IMR-90 (cell line): ENCODE results near the gene UNC13C. TPM values are rescaled to one million over a fixed set of nuclear protein-coding genes. Genes with fewer than 3 reads are reported as not detected.

Experiments
- ATAC-seq: fragments of 200-7000 bp; cut with Tn5 transposase; 2 replicates; pipeline ENCODE4 v1.9.1; 2020; ENCODE audit warnings: low read depth, mild to moderate bottlenecking, moderate library complexity
- BruUV-seq: library from RNA; stranded (reverse); fragments of 400-500 nt; replicated peaks from 2 replicates; lab custom pipeline; 2021; lab: Mats Ljungman, UMichigan
- CTCF ChIA-PET: fragments of 300-600 bp; formaldehyde crosslinking; extraction: SDS; loops from one replicate; lab custom pipeline; 2021; ENCODE audit warnings: antibody characterized with exemption; lab: Yijun Ruan, JAX
- POLR2A ChIA-PET: fragments of 300-600 bp; sonication (Branson Sonifier 250); formaldehyde crosslinking; loops from one replicate; lab custom pipeline; 2022; ENCODE audit warnings: antibody characterized with exemption; ENCODE audit not compliant: unreplicated experiment; lab: Charles Lee
- DNase-seq: peaks from one replicate; pipeline ENCODE4 v3.0.0; 2013
- H2AFZ ChIP-seq: replicated peaks from 2 replicates; pipeline ENCODE3; 2013; ENCODE audit warnings: low read length, mild to moderate bottlenecking; ENCODE audit not compliant: poor library complexity
- H2AK5ac ChIP-seq: 2 replicates; pipeline ENCODE4 v1.6.1; 2013; ENCODE audit warnings: low read depth, low read length, inconsistent platforms
- H2AK9ac ChIP-seq: replicated peaks from 2 replicates; pipeline ENCODE3; 2013; ENCODE audit warnings: mild to moderate bottlenecking, low read depth, low read length, moderate library complexity; ENCODE audit not compliant: poor library complexity
- H2BK120ac ChIP-seq: 2 replicates; pipeline ENCODE4 v1.6.1; 2013; ENCODE audit warnings: low read depth, low read length, inconsistent platforms
- H2BK15ac ChIP-seq: 3 replicates; pipeline ENCODE4 v1.6.1; 2013; ENCODE audit warnings: low read depth, low read length, inconsistent platforms
- H2BK20ac ChIP-seq: 2 replicates; pipeline ENCODE4 v1.6.1; 2013; ENCODE audit warnings: low read depth, mild to moderate bottlenecking, inconsistent platforms, low read length, moderate library complexity
- H2BK5ac ChIP-seq: 2 replicates; pipeline ENCODE4 v1.6.1; 2013; ENCODE audit warnings: mild to moderate bottlenecking, low read depth, low read length, inconsistent platforms; ENCODE audit not compliant: poor library complexity, severe bottlenecking
- H3K14ac ChIP-seq: replicated peaks from 2 replicates; pipeline ENCODE4 v1.6.1; 2013; ENCODE audit warnings: low read depth, low read length, inconsistent platforms
- H3K18ac ChIP-seq: 2 replicates; pipeline ENCODE4 v1.6.1; 2013; ENCODE audit warnings: low read depth, low read length, control low read depth
- H3K23ac ChIP-seq: 2 replicates; pipeline ENCODE4 v1.6.1; 2013; ENCODE audit warnings: low read depth, low read length, inconsistent platforms
- H3K27ac ChIP-seq: 2 replicates; pipeline ENCODE4 v1.5.1; 2013; ENCODE audit warnings: mild to moderate bottlenecking, control low read depth, low read length; ENCODE audit not compliant: insufficient read depth
- H3K27me3 ChIP-seq: 2 replicates; pipeline ENCODE4 v1.6.1; 2013; ENCODE audit warnings: low read length; ENCODE audit not compliant: control insufficient read depth, insufficient read depth
- H3K36me3 ChIP-seq: 2 replicates; pipeline ENCODE4 v1.6.1; 2013; ENCODE audit warnings: low read length, mixed read lengths; ENCODE audit not compliant: control insufficient read depth, insufficient read depth
- H3K4ac ChIP-seq: 2 replicates; pipeline ENCODE4 v1.6.1; 2013; ENCODE audit warnings: low read depth, low read length, inconsistent platforms
- H3K4me1 ChIP-seq: 2 replicates; pipeline ENCODE4 v1.6.1; 2013; ENCODE audit warnings: low read length, mixed read lengths; ENCODE audit not compliant: control insufficient read depth, insufficient read depth
- H3K4me2 ChIP-seq: 2 replicates; pipeline ENCODE4 v1.6.1; 2013; ENCODE audit warnings: low read depth, mild to moderate bottlenecking, control low read depth, low read length, moderate library complexity
- H3K4me3 ChIP-seq: 2 replicates; pipeline ENCODE4 v1.5.1; 2013; ENCODE audit warnings: low read depth, mild to moderate bottlenecking, control low read depth, low read length, moderate library complexity; ENCODE audit not compliant: insufficient read depth
- H3K56ac ChIP-seq: 2 replicates; pipeline ENCODE4 v1.6.1; 2013; ENCODE audit warnings: low read length, inconsistent platforms; ENCODE audit not compliant: insufficient read depth; ENCODE audit errors: extremely low read depth
- H3K79me1 ChIP-seq, 2 experiments: 2 replicates each; pipeline ENCODE4 v1.6.1; 2013; ENCODE audit warnings: low read length in 2 of 2, inconsistent platforms in 1 of 2, low read depth in 1 of 2
- H3K9ac ChIP-seq: 2 replicates; pipeline ENCODE4 v1.6.1; 2013; ENCODE audit warnings: low read depth, low read length, control low read depth
- H3K9me1 ChIP-seq: 2 replicates; pipeline ENCODE4 v1.6.1; 2013; ENCODE audit warnings: low read length, inconsistent platforms; ENCODE audit not compliant: insufficient read depth
- H3K9me3 ChIP-seq: 2 replicates; pipeline ENCODE4 v1.6.1; 2013; ENCODE audit warnings: low read length; ENCODE audit not compliant: control insufficient read depth, insufficient read depth
- H4K20me1 ChIP-seq: 2 replicates; pipeline ENCODE4 v1.6.1; 2013; ENCODE audit warnings: low read length, inconsistent platforms; ENCODE audit not compliant: insufficient read depth
- H4K5ac ChIP-seq: 2 replicates; pipeline ENCODE4 v1.6.1; 2013; ENCODE audit warnings: mild to moderate bottlenecking, low read depth, low read length, control low read depth
- H4K8ac ChIP-seq, 2 experiments: 2 replicates each; pipeline ENCODE4 v1.6.1; 2013; ENCODE audit warnings: low read depth in 2 of 2, low read length in 2 of 2, control low read depth in 1 of 2, inconsistent platforms in 1 of 2
- H4K91ac ChIP-seq: 2 replicates; pipeline ENCODE4 v1.6.1; 2013; ENCODE audit warnings: low read depth, low read length, inconsistent platforms; ENCODE audit not compliant: insufficient read depth
- CHD1 ChIP-seq: IDR thresholded peaks from 2 replicates; pipeline ENCODE4 v1.6.1; 2012; ENCODE audit warnings: low read depth, low read length, improper control_type of control experiment
- MXI1 ChIP-seq: IDR thresholded peaks from 2 replicates; pipeline ENCODE4 v1.6.1; 2012; ENCODE audit warnings: low read depth, mild to moderate bottlenecking, low read length, moderate library complexity, borderline replicate concordance
- POLR2A ChIP-seq: IDR thresholded peaks from 2 replicates; pipeline ENCODE4 v1.6.1; 2012; ENCODE audit warnings: mild to moderate bottlenecking, low read depth, low read length
- WGBS, 2 experiments: methylation state at CpG; one replicate each; pipeline versions ENCODE4 v1.1.5 to v1.1.7; 2013; ENCODE audit warnings: missing lambda C conversion rate in 2 of 2; ENCODE audit not compliant: insufficient read length in 1 of 2; ENCODE audit errors: extremely low coverage in 2 of 2; 5-methylcytosine and 5-hydroxymethylcytosine counted together
- dilution Hi-C: fragments of 300-500 bp; cut with HindIII; formaldehyde crosslinking; loops from one replicate; pipeline ENCODE4 v1.14.3; 2018; ENCODE audit warnings: low sequenced_read_pairs; ENCODE audit not compliant: unreplicated experiment
- in situ Hi-C: fragments of 300-500 bp; cut with MboI; formaldehyde crosslinking; loops from 3 replicates; pipeline ENCODE4 v1.14.3; 2019; ENCODE audit warnings: low sequenced_read_pairs, inconsistent platforms, mixed read lengths
- intact Hi-C: fragments of 100-400 bp; cut with micrococcal nuclease; formaldehyde crosslinking; loops from 2 replicates; pipeline ENCODE4 v1.10.0; 2022
- polyA plus RNA-seq, 3 experiments: library from polyadenylated mRNA; depleted of rRNA; stranded (reverse); fragments of >200 nt; gene quantifications; 2 replicates each; pipeline ENCODE4 v1.2.3, GENCODE V29; 2012; ENCODE audit warnings: low replicate concordance in 1 of 3
- total RNA-seq: library from RNA; depleted of rRNA; stranded (reverse); fragments of >200 nt; gene quantifications from 2 replicates; pipeline ENCODE4 v1.2.3, GENCODE V29; 2012

Gene UNC13C
- total and polyA plus RNA-seq, 2 of the 4 experiments (the other 2 are of a cell fraction): not detected

DNA sequence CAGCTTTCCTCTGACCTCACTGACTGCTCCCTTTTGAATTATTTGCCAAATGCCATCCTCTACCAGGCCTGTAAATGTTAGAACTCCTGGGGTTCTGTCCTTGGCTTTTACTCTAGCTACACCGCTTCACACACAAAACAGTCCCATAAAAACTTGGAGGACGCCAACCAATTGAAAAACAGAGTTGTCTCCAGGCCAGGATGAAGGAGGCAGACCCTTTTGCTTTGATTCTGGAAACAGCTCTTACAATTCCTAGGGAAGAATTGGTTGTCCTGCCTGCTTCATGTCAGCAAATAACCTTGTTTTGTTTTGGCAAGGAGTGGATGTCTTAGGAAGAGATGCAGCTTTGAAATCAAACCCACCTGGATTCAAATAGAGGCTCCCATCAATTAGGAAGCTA is 375.5 kb downstream of the UNC13C start:
- H3K23ac ChIP-seq: no peak overlapping the region
- no peak overlapping the region for H3K14ac ChIP-seq
- intact Hi-C loops (no loop called here), dilution Hi-C loops (no loop called here), in situ Hi-C loops (no loop called here)
- no peak overlapping the region for H3K4me2 ChIP-seq
- ChIA-PET POLR2A (no interaction called here), CTCF (no interaction called here)
- no peak overlapping the region for H2BK20ac ChIP-seq
- peaks cover 4% of the 10 kb centered on the region; the same call in 1 of the 2 replicates for H3K9me3 ChIP-seq
- H4K5ac ChIP-seq: no peak overlapping the region
- no peak overlapping the region for H3K4ac ChIP-seq
- no peaks in the 10 kb centered on the region for H3K36me3 ChIP-seq
- no peak overlapping the region for H2BK5ac ChIP-seq
- no peak overlapping the region for H3K27ac ChIP-seq
- H4K20me1 ChIP-seq: no peaks in the 10 kb centered on the region
- no peak overlapping the region for H4K91ac ChIP-seq
- H4K8ac ChIP-seq: no peak overlapping the region
- H2AK5ac ChIP-seq: no peak overlapping the region
- no peak overlapping the region for H3K18ac ChIP-seq
- H3K27me3 ChIP-seq: no peaks in the 10 kb centered on the region
- H2AK9ac ChIP-seq: no peak overlapping the region
- H2BK15ac ChIP-seq: no peak overlapping the region
- no peak overlapping the region for H3K9ac ChIP-seq
- no peaks in the 10 kb centered on the region for H3K79me1 ChIP-seq
- no peak for TF ChIP-seq POLR2A
- TF ChIP-seq MXI1: no peak
- TF ChIP-seq CHD1: no peak
- BruUV-seq: no TSS peak
- H3K4me3 ChIP-seq: no peak overlapping the region
- no peak overlapping the region for H2BK120ac ChIP-seq
- ATAC-seq: no peak
- no peaks in the 10 kb centered on the region for H3K9me1 ChIP-seq
- no peaks in the 10 kb centered on the region for H3K4me1 ChIP-seq
- H3K56ac ChIP-seq: no peak overlapping the region
- DNase-seq: no peak
- H2AFZ ChIP-seq: no peak overlapping the region
- no CpG with 5 or more reads among the region's 2 CpGs for WGBS, 2 experiments
